ENCODE results near the gene SEPTIN1. TPM values are rescaled to one million over a fixed set of nuclear protein-coding genes. Genes with fewer than 3 reads are reported as not detected.

Gene SEPTIN1
- total RNA-seq = not detected in 2 replicates

GRCh38 chr16:30382111-30382881 is at the start of gene SEPTIN1:
Gene SEPTIN1, minus strand, starts transcription at chr16:30382561. Its CDS starts 19 bp downstream, at chr16:30382542.

GRCh38 chr16:30429678-30430427 is 47.5 kb upstream of the SEPTIN1 start, which contains the start of gene DCTPP1:
Gene DCTPP1, minus strand, starts transcription at chr16:30430030. Its CDS starts 50 bp downstream, at chr16:30429980.

GRCh38 chr16:30407102-30407803 is 24.9 kb upstream of the SEPTIN1 start, which contains the start of gene ZNF771:
Gene ZNF771, plus strand, starts transcription at chr16:30407606. Its CDS starts 448 bp downstream, at chr16:30408054.

GRCh38 chr16:30395155-30395991 is 13.0 kb upstream of the SEPTIN1 start, which contains the start of gene ZNF48:
Gene ZNF48, plus strand, starts transcription at chr16:30395420. Its CDS starts 375 bp downstream, at chr16:30395795.

GRCh38 chr16:30374538-30374937 is 7.8 kb downstream of the SEPTIN1 start, which contains the start of gene MYL11:
Gene MYL11, plus strand, starts transcription at chr16:30374802. Its CDS starts 56 bp downstream, at chr16:30374858.

GRCh38 chr16:30370456-30371247 is 11.7 kb downstream of the SEPTIN1 start, which contains the start of gene TBC1D10B:
Gene TBC1D10B, minus strand, starts transcription at chr16:30370494. Its CDS starts 311 bp downstream, at chr16:30370183.

GRCh38 chr16:30355144-30355953 is 27.0 kb downstream of the SEPTIN1 start, which contains the start of gene CD2BP2:
Gene CD2BP2, minus strand, starts transcription at chr16:30355308. Its CDS starts 627 bp downstream, at chr16:30354681.

Other genes starting within 250 kb of the SEPTIN1 start
- gene CORO1A, start 199.0 kb downstream of the SEPTIN1 start, total RNA-seq = 10.9 and 15.5 TPM in 2 replicates
- 177 and 301 TPM in 2 replicates for gene BOLA2B, start 188.9 kb downstream of the SEPTIN1 start, total RNA-seq
- gene SLX1A, start 188.7 kb downstream of the SEPTIN1 start, total RNA-seq = 45.4 and 53.1 TPM in 2 replicates
- 2.4 and 5.3 TPM in 2 replicates for gene SULT1A3, start 183.3 kb downstream of the SEPTIN1 start, total RNA-seq
- 2.0 TPM in 1 of 2 replicates, not detected in the other for gene NPIPB13, start 134.1 kb downstream of the SEPTIN1 start, total RNA-seq
- gene CD2BP2, start 27.3 kb downstream of the SEPTIN1 start, total RNA-seq = 47.6 and 63.2 TPM in 2 replicates
- gene TBC1D10B, start 12.1 kb downstream of the SEPTIN1 start, total RNA-seq = 33.5 and 36.0 TPM in 2 replicates
- not detected in 2 replicates for gene MYL11, start 7.8 kb downstream of the SEPTIN1 start, total RNA-seq
- gene ZNF48, start 12.9 kb upstream of the SEPTIN1 start, total RNA-seq = 5.2 and 6.7 TPM in 2 replicates
- gene ZNF771, start 25.0 kb upstream of the SEPTIN1 start, total RNA-seq = 7.7 and 9.0 TPM in 2 replicates
- gene DCTPP1, start 47.5 kb upstream of the SEPTIN1 start, total RNA-seq = 44.7 and 66.1 TPM in 2 replicates
- 15.9 and 20.4 TPM in 2 replicates for gene SEPHS2, start 63.3 kb upstream of the SEPTIN1 start, total RNA-seq
- gene ITGAL, start 90.2 kb upstream of the SEPTIN1 start, total RNA-seq = not detected in 2 replicates
- 34.9 and 44.1 TPM in 2 replicates for gene ZNF768, start 144.0 kb upstream of the SEPTIN1 start, total RNA-seq
- gene ZNF747, start 152.3 kb upstream of the SEPTIN1 start, total RNA-seq = 5.7 and 7.0 TPM in 2 replicates
- gene ZNF764, start 175.8 kb upstream of the SEPTIN1 start, total RNA-seq = 2.7 and 4.8 TPM in 2 replicates
- gene ZNF688, start 189.2 kb upstream of the SEPTIN1 start, total RNA-seq = 7.9 and 9.8 TPM in 2 replicates
- gene ZNF785, start 203.1 kb upstream of the SEPTIN1 start, total RNA-seq = 1.7 and 2.3 TPM in 2 replicates
- gene ZNF689, start 227.8 kb upstream of the SEPTIN1 start, total RNA-seq = 4.9 and 5.8 TPM in 2 replicates

Measured in hair follicular keratinocyte (primary cell).